ENCODE data around the gene RNF133.
A peak's percentile ranks its signal among the peaks of the same experiment; 100 is the strongest.

Gene RNF133

GRCh38 chr7:122675011-122675410 lies 23.9 kb downstream of the RNF133 start:
- no peak for TF ChIP-seq CTCF (IDR thresholded peaks at IDR 0.05)
- Histone ChIP-seq H3K4me3 (ENCODE audit: low read depth, low read length) (no peak overlapping the region), H3K4me2 (ENCODE audit: low read length) (no peak overlapping the region), H3K4me1 (no peaks in the 10 kb centered on the region), H2AFZ (no peak overlapping the region), H3K79me2 (no peaks in the 10 kb centered on the region), H3K27me3 (ENCODE audit: control insufficient read depth, insufficient read depth, low read length) (no peaks in the 10 kb centered on the region), H3K9me3 (ENCODE audit: control insufficient read depth, low read length) (no peaks in the 10 kb centered on the region), H3K36me3 (ENCODE audit: control insufficient read depth, insufficient read depth, low read length) (no peaks in the 10 kb centered on the region), H3K27ac (no peak overlapping the region), H3K9ac (no peak overlapping the region)

DNA sequence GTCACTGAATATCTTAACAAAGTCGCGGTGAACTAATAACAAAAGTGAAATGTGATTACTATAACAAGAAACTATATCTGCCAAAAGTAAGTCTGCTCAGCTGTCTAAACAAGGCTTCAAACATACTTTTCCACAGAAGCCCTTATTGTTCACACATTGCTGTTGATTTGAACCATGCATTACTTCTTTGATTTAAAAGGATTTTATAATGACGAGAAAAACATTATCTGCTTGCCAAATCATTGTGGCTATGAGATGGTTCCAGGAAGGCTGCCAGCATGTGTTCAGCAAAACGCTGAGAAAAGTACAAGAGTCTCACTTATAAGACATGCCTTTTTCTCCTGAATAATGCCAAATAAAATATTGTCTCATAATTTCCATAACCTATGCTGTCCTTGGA lies 24.4 kb downstream of the RNF133 start:
- no peaks in the 10 kb centered on the region for H3K4me1 ChIP-seq
- H3K4me3 ChIP-seq (ENCODE audit: low read depth, low read length): peak overlapping the region; percentile 22
- H3K27ac ChIP-seq: no peak overlapping the region

GRCh38 chr7:122673951-122674350 lies 25.0 kb downstream of the RNF133 start:
- Histone ChIP-seq H3K27ac (no peak overlapping the region), H3K79me2 (no peaks in the 10 kb centered on the region), H3K36me3 (ENCODE audit: control insufficient read depth, insufficient read depth, low read length) (no peaks in the 10 kb centered on the region), H3K4me1 (no peaks in the 10 kb centered on the region), H3K27me3 (ENCODE audit: control insufficient read depth, insufficient read depth, low read length) (no peaks in the 10 kb centered on the region), H3K4me3 (ENCODE audit: low read depth, low read length) (no peak overlapping the region), H2AFZ (no peak overlapping the region), H3K9ac (no peak overlapping the region), H3K9me3 (ENCODE audit: control insufficient read depth, low read length) (no peaks in the 10 kb centered on the region), H3K4me2 (ENCODE audit: low read length) (no peak overlapping the region)
- TF ChIP-seq CTCF (IDR thresholded peaks at IDR 0.05): no peak

More for the DNA sequence above, 24.4 kb downstream of the RNF133 start:
- Histone ChIP-seq H2AFZ (no peak overlapping the region), H3K36me3 (ENCODE audit: control insufficient read depth, insufficient read depth, low read length) (no peaks in the 10 kb centered on the region), H3K79me2 (no peaks in the 10 kb centered on the region), H3K9ac (no peak overlapping the region), H3K27me3 (ENCODE audit: control insufficient read depth, insufficient read depth, low read length) (no peaks in the 10 kb centered on the region), H3K9me3 (ENCODE audit: control insufficient read depth, low read length) (no peaks in the 10 kb centered on the region), H3K4me2 (ENCODE audit: low read length) (no peak overlapping the region)
- TF ChIP-seq CTCF (IDR thresholded peaks at IDR 0.05): no peak

- Histone ChIP-seq H3K36me3 (ENCODE audit: control insufficient read depth, insufficient read depth, low read length) (no peaks in the 10 kb centered on the region), H3K9ac (no peak overlapping the region), H3K27ac (no peak overlapping the region), H3K4me2 (ENCODE audit: low read length) (no peak overlapping the region), H3K9me3 (ENCODE audit: control insufficient read depth, low read length) (no peaks in the 10 kb centered on the region), H3K4me1 (no peaks in the 10 kb centered on the region), H3K79me2 (no peaks in the 10 kb centered on the region), H3K4me3 (ENCODE audit: low read depth, low read length) (no peak overlapping the region), H2AFZ (no peak overlapping the region), H3K27me3 (ENCODE audit: control insufficient read depth, insufficient read depth, low read length) (no peaks in the 10 kb centered on the region)
- TF ChIP-seq CTCF (IDR thresholded peaks at IDR 0.05): no peak
These were observed 26.4 kb downstream of the RNF133 start for GRCh38 chr7:122672536-122672935.

- no peak overlapping the region for H3K4me3 ChIP-seq (ENCODE audit: low read depth, low read length)
- no peaks in the 10 kb centered on the region for H3K27me3 ChIP-seq (ENCODE audit: control insufficient read depth, insufficient read depth, low read length)
- no peaks in the 10 kb centered on the region for H3K36me3 ChIP-seq (ENCODE audit: control insufficient read depth, insufficient read depth, low read length)
- H3K9ac ChIP-seq: no peak overlapping the region
- no peak for TF ChIP-seq CTCF (IDR thresholded peaks at IDR 0.05)
- H3K4me2 ChIP-seq (ENCODE audit: low read length): no peak overlapping the region
- H3K9me3 ChIP-seq (ENCODE audit: control insufficient read depth, low read length): no peaks in the 10 kb centered on the region
- no peak overlapping the region for H2AFZ ChIP-seq
- H3K27ac ChIP-seq: no peak overlapping the region
- H3K79me2 ChIP-seq: no peaks in the 10 kb centered on the region
- H3K4me1 ChIP-seq: no peaks in the 10 kb centered on the region
These were observed 35.2 kb downstream of the RNF133 start for GRCh38 chr7:122663733-122664132.
